SK-N-MC (cell line): ENCODE data around the gene VPS35L.

Experiments
- EZH2 ChIP-seq: fragments of 200-600 bp; sonication (generic); IDR thresholded peaks from one replicate; pipeline ENCODE4 v1.6.1; 2017; ENCODE audit warnings: antibody characterized with exemption
- POLR2AphosphoS5 ChIP-seq: IDR thresholded peaks from 2 replicates; pipeline ENCODE4 v1.6.1; 2012; ENCODE audit warnings: mild to moderate bottlenecking, low read depth, low read length, borderline replicate concordance

- no peak for TF ChIP-seq EZH2
- TF ChIP-seq POLR2AphosphoS5, result no peak
Observed at GRCh38 chr16:19672378-19672777, 116.9 kb downstream of the VPS35L start.
